Ishikawa (cell line): ENCODE measurements around the gene PPP1R9A.

Experiments used
- CEBPB ChIP-seq: IDR thresholded peaks from 2 replicates; pipeline ENCODE4 v1.6.1; 2012
- CREB1 ChIP-seq: IDR thresholded peaks from 2 replicates; pipeline ENCODE4 v1.6.1; 2012; ENCODE audit warnings: low read depth
- EGR1 ChIP-seq: IDR thresholded peaks from 2 replicates; pipeline ENCODE4 v1.6.1; 2012
- EP300 ChIP-seq: IDR thresholded peaks from 2 replicates; pipeline ENCODE4 v1.6.1; 2012; ENCODE audit warnings: borderline replicate concordance
- TAF1 ChIP-seq: IDR thresholded peaks from 2 replicates; pipeline ENCODE4 v1.6.1; 2012; ENCODE audit warnings: low read depth, mild to moderate bottlenecking
- TF ChIP-seq, protein P1 (sequence below): IDR thresholded peaks from 2 replicates; pipeline ENCODE4 v1.6.1; 2012
- TF ChIP-seq, protein P2 (sequence below): IDR thresholded peaks from 2 replicates; pipeline ENCODE4 v1.6.1; 2012; ENCODE audit warnings: low read depth, mild to moderate bottlenecking

- TF ChIP-seq CREB1 (no peak), EP300 (no peak), TAF1 (no peak), CEBPB (no peak), EGR1 (no peak)
- TF ChIP-seq, protein P1, sequence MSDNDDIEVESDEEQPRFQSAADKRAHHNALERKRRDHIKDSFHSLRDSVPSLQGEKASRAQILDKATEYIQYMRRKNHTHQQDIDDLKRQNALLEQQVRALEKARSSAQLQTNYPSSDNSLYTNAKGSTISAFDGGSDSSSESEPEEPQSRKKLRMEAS: no peak
- TF ChIP-seq, protein P2, sequence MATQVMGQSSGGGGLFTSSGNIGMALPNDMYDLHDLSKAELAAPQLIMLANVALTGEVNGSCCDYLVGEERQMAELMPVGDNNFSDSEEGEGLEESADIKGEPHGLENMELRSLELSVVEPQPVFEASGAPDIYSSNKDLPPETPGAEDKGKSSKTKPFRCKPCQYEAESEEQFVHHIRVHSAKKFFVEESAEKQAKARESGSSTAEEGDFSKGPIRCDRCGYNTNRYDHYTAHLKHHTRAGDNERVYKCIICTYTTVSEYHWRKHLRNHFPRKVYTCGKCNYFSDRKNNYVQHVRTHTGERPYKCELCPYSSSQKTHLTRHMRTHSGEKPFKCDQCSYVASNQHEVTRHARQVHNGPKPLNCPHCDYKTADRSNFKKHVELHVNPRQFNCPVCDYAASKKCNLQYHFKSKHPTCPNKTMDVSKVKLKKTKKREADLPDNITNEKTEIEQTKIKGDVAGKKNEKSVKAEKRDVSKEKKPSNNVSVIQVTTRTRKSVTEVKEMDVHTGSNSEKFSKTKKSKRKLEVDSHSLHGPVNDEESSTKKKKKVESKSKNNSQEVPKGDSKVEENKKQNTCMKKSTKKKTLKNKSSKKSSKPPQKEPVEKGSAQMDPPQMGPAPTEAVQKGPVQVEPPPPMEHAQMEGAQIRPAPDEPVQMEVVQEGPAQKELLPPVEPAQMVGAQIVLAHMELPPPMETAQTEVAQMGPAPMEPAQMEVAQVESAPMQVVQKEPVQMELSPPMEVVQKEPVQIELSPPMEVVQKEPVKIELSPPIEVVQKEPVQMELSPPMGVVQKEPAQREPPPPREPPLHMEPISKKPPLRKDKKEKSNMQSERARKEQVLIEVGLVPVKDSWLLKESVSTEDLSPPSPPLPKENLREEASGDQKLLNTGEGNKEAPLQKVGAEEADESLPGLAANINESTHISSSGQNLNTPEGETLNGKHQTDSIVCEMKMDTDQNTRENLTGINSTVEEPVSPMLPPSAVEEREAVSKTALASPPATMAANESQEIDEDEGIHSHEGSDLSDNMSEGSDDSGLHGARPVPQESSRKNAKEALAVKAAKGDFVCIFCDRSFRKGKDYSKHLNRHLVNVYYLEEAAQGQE: no peak
These were observed 344.6 kb downstream of the PPP1R9A start for GRCh38 chr7:95251966-95252365.
